GM18517 (cell line): Measurements from ENCODE around the gene PRPF38B.
A peak's percentile ranks its signal among the peaks of the same experiment; 100 is the strongest.
"Not testable (repeated sequence)": the region's sequence is repeated elsewhere in the genome, so short reads cannot be mapped to it uniquely, and the experiment has no call there.

Experiments used
- ATAC-seq: cut with Tn5 transposase; IDR thresholded peaks from one replicate; pipeline ENCODE4 v1.9.1; 2021; ENCODE audit warnings: mild to moderate bottlenecking, moderate library complexity; ENCODE audit not compliant: unreplicated experiment

Gene PRPF38B, protein sequence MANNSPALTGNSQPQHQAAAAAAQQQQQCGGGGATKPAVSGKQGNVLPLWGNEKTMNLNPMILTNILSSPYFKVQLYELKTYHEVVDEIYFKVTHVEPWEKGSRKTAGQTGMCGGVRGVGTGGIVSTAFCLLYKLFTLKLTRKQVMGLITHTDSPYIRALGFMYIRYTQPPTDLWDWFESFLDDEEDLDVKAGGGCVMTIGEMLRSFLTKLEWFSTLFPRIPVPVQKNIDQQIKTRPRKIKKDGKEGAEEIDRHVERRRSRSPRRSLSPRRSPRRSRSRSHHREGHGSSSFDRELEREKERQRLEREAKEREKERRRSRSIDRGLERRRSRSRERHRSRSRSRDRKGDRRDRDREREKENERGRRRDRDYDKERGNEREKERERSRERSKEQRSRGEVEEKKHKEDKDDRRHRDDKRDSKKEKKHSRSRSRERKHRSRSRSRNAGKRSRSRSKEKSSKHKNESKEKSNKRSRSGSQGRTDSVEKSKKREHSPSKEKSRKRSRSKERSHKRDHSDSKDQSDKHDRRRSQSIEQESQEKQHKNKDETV

DNA sequence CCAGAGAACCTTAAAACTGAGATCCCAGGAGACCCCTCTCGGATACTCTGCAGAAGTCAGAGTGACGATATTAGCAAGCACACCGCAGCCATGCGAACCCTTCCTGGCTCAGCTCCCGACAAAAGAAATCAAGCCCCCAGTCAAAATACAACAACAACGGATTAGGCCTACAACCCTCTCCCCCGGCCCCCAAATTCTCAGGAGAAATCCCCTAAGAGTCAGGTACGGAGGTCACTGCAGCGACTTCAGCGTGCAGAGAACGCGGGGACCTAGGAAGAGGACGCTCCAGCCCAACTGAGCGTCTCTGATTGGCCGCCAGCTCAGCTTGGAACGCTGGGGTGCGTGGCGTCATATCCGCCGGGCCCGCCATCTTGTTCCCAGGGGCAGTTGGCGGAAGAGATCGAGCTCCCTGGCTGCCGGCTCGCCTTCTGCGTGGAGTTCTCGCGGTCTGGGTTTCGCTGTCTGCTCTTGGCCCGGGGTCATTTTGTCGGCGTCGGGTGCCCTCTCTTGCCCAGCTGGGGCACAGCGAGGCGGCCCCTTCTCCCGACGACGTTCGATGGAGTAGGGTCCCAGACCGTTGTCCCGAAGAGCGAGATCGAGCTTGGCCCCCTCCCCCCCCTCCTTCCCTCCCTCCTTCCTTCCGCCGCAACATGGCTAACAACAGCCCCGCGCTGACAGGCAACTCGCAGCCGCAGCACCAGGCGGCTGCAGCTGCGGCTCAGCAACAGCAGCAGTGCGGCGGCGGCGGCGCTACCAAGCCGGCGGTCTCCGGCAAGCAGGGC lies at the start of gene PRPF38B:
Gene PRPF38B (plus strand): TSS at position 369 of the 782 bp plus-strand sequence. CDS start 282 bp downstream, at position 651.
- peak; percentile 90 for ATAC-seq

DNA sequence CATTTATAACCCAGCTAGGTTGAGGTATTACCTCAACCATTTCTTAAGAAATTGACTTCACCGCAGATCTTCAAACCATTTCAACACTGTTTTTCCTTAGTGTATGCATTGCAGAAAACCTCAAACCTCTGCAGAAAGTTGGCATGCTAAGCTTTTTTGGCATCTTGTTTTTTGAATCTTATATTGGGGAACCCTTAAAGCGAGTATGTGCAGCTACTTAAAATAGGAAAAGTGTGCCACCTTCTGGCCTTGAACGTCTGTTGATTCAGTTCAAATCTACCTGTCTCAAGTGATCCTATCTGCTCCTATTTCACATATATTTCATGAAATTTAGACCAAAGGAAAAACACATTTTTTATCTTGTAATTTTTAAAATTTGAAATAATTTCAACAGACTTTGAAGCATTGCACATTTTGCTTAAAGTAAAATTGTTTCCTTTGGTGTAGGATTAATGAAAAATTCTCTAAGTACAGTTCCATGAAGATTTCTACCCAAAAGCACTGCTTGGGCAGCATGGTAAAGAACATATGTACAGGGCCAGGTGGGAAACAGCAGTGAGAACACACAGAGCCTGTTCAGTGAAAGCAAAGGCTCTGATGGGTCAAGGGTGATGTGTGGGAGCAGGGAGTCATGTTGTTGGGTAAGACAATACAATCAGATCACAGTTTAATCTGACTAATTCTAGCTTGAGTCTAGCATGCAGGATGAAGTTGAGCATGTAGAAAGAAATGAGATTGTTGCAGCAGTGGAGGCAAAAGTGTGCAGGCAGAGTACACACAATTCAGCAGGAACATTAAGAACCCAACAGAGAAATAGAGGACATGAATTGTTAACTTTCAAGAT lies 48.4 kb upstream of the PRPF38B start:
- ATAC-seq, result peak; percentile 76

DNA sequence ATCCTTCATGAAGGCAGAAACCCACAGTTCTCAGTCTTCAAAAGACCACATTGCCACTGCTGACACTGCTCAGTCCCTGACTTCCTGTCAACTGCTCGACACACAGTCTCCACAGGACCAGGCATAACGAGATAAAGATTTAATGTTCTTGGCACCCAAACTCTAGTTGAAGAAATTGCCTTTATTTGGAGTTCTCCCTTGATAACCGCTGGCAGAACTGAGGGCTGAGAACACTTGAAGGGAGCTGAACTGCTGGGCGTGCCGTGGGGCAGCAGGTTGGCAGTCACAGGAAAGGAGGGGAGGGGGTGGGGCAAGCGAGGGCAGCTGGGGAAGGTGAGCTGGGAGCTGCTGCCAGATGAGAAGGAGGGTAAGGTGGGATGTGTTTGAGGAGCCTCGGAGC lies 47.1 kb upstream of the PRPF38B start:
- ATAC-seq, result no peak

DNA sequence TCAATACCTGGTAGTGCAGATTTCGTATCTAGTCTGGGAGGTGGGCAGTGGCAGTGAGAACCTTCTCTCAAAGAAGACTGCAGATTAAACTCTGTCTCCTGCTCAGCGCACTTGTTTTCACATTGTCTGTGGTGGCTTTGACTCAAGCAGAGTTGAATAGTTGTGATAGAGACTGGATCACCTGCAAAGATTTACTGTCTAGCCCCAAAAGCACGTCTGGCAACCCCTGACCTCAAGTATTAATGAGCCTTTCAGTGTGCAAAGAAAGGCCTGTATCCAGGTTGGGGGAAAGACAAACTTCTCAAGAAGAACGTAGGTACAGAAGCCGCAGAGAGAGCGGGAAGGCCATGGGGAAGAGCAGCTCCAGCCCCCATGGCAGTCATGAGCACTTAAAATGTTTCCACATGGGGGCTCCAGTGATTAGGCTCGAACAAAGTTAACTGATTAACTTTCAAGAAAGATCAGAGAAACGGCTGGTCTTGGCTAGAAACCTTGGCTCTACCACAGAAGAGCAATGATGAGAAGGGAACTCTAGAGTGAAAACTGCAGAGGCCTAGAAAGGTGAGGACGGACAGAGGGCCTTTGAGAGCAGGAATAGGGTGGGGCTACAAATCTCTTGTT lies 46.4 kb upstream of the PRPF38B start:
- ATAC-seq, result no peak

GRCh38 chr1:108646265-108646647 lies 45.9 kb upstream of the PRPF38B start:
- ATAC-seq, result no peak

DNA sequence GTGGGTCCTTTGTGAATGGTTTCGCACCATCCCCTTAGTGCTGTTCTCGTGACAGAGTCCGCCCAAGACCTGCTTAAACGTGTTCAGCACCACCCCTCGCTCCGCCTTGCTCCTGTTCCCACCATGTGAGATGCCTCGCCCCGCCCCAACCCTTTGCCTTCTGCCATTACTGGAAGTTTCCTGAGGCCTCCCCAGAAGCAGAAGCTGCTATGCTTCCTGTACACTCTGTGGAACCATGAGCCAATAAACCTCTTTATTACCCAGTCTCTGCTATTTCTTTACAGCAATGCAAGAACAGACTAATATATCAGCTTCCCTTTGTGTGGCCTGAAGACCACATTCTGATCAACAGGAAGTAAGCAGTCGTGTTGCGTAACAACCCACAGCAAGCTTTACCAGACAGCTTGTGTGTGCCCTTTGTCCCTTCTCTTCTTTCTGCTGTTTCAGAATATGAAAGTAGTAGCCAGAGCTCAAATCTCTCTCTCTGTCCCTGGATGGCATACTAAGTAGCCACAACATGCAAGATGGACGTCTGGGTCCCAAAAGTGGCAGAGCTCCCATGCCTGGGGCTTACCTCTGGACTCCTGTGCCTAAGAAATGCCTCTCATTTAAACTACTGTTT lies 45.4 kb upstream of the PRPF38B start:
- ATAC-seq, result no peak

- ATAC-seq, result no peak
These were observed 38.5 kb upstream of the PRPF38B start for GRCh38 chr1:108653431-108654105.

GRCh38 chr1:108657356-108658080 lies 34.6 kb upstream of the PRPF38B start:
- ATAC-seq, result no peak

DNA sequence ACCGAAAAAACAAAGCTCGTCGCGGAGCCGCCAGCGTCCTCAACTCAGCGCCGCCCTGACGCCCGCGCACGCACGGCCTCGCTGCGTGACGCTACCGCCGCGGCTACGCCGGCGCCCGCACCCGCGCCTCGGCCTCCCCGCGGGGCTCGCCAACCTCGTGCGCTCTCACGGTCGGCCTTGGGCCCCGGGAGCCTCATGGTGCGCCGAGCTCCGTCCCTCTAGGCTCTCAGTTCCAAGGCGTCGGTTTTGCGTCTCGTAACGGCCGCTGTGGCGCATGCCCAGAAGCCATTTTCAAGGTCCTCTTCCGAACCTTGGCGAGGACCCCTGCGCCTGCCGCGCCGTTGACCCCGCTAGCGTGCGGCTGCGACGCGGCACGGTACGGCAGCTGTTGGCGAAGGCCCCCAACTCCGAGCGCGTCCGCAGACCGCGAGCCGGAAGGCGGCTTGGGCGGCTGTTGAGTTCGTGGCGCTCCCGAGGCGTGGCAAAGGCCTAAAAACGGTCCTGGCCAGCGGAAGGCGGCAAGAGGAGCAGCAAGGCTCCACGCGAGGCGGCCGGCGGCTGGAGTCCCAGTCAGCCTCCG lies 31.0 kb upstream of the PRPF38B start, which contains the start of gene HENMT1:
Gene HENMT1 (minus strand): TSS at position 64 of the 580 bp plus-strand sequence. CDS start 1,209 bp downstream, outside the sequence.
- ATAC-seq, result peak; percentile 85

GRCh38 chr1:108663074-108663473 lies 29.0 kb upstream of the PRPF38B start:
- ATAC-seq, result no peak

- ATAC-seq, result no peak
These were observed 27.6 kb upstream of the PRPF38B start for GRCh38 chr1:108664481-108664880.

GRCh38 chr1:108665067-108665466 lies 27.0 kb upstream of the PRPF38B start:
- ATAC-seq, result no peak

DNA sequence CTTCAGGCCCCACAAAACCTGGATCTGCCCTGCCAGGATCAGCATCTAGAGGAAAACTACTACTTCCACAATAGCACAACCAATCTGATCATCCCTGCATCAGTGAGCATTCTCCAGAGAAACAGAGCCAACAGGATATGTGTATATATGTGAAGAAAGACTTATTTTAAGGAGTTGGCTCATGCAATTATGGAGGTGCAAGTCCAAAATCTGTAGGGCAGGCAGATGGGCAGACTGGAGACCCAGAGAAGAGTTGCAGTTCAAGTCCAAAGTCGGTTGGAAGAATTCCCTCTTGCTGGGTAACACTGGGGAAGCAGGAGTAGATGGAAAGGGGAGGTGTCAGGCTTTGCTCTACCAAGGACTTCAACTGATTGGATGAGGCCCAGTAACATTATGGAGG lies 26.3 kb upstream of the PRPF38B start:
- no peak for ATAC-seq

- not testable (repeated sequence) for ATAC-seq
These were observed 24.7 kb upstream of the PRPF38B start for GRCh38 chr1:108667422-108667821.

- no peak for ATAC-seq
These were observed 23.3 kb upstream of the PRPF38B start for GRCh38 chr1:108668777-108669176.

DNA sequence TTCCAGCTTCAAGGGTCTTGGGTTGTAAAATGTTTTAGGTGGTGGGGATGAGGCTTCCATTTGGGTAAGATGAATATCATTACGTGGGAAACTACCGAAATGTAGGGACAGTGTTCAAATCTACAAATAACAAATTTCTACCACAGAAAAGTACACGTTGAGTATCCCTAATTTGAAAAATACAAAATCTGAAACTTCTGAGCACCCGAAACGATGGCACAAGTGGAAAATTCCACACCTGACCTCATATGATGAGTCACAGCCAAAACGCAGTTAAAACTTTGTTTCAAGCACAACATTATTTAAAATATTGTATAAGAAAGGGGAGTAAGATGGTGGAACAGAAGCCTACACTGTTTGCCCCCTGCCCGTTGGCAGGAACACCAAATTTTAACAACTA lies 22.4 kb upstream of the PRPF38B start:
- no peak for ATAC-seq

DNA sequence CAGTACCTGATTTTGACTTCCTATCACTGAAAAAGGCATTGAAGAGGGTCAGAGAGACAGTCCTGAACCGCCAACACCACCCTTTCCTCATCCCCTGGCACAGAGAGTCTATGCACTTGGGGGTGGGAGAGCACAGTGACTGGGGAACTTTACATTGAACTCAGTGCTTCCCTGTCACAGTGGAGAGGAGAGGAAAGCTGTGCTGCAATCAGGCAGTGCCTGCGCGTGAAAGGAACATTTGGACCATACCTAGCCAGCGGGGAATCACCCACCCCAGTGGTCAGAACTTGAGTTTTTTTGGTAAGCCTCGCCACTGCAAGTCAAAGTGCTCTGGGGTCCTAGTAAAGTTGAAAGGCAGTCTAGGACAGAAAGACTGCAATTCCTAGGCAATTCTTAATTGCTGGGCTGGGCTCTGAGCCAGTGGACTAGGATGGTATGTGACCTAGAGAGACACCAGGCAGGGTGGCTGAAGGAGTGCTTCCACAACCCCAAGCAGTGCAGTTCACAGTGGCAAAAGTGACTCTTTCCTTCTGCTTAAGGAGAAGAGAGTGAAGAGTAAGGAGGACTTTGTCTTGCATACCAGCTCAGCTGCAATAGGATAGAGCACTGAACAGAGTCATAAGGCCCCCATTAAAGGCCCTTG lies 21.9 kb upstream of the PRPF38B start:
- ATAC-seq, result no peak

DNA sequence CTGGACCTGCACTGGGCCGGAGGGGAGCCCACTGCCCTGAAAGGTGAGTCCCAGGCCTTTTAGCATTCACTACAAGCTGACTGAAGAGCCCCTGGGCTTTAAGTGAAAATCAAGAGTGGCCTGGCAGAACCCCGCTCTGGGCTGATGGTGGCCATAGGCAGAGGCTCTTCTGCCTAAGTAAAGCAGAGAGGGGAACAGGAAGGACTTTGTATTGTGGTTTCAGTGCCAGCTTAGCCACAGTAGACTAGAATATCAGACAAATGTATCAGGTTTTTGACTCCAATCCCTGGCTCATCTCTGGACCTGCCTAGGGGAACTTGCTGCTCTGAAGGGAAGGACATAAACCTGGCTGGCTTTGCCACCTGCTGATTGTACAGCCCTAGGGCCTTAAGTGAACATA lies 21.0 kb upstream of the PRPF38B start:
- no peak for ATAC-seq
